Sigmoid colon (tissue), 7 donors: ENCODE measurements around the gene KCNK3. TPM values are rescaled to one million over a fixed set of nuclear protein-coding genes. Genes with fewer than 3 reads are reported as not detected.
"Not testable (repeated sequence)": the region's sequence is repeated elsewhere in the genome, so short reads cannot be mapped to it uniquely, and the experiment has no call there.

Experiments
- DNase-seq: peaks from one replicate; pipeline ENCODE4 v3.0.0-alpha.2; 2019
- H3K27ac ChIP-seq, 4 donors: fragments of 200-600 bp; sonication (generic); one replicate each; pipeline ENCODE4 v1.5.1; 2016 to 2019; ENCODE audit warnings: mild to moderate bottlenecking in 1 of 4
- H3K27me3 ChIP-seq, 3 donors: fragments of 200-600 bp; sonication (generic); one replicate each; pipeline ENCODE4 v1.5.1; 2019; ENCODE audit warnings: mild to moderate bottlenecking in 1 of 3
- H3K36me3 ChIP-seq, 4 donors: fragments of 200-600 bp; sonication (generic); one replicate each; pipeline ENCODE4 v1.5.1; 2016 to 2019
- H3K4me1 ChIP-seq, 4 donors: fragments of 200-600 bp; sonication (generic); one replicate each; pipeline ENCODE4 v1.5.1; 2017 to 2019
- H3K4me3 ChIP-seq, 4 donors: fragments of 200-600 bp; sonication (generic); one replicate each; pipeline ENCODE4 v1.5.1; 2017 to 2019; ENCODE audit warnings: mild to moderate bottlenecking in 2 of 4, moderate library complexity in 1 of 4
- H3K9me3 ChIP-seq, 4 donors: fragments of 200-600 bp in 3 of 4; sonication (generic) in 3 of 4; one replicate each; pipeline versions ENCODE4 v1.5.1 to v1.6.1; 2013 to 2019
- CTCF ChIP-seq, 4 experiments: fragments of 450-650 bp in 3 of 4; fragments of 200-600 bp in 1 of 4; IDR thresholded peaks; one replicate each; pipeline ENCODE4 v1.5.1; 2016 to 2019; ENCODE audit warnings: antibody characterized with exemption in 4 of 4, mild to moderate bottlenecking in 3 of 4, moderate library complexity in 2 of 4
- EP300 ChIP-seq, 4 donors: sonication (generic); formaldehyde crosslinking; IDR thresholded peaks; one replicate each; pipeline ENCODE4 v1.6.1; 2017; ENCODE audit warnings: antibody characterized with exemption in 4 of 4
- POLR2A ChIP-seq, 2 donors: fragments of 450-650 bp; IDR thresholded peaks; one replicate each; pipeline ENCODE4 v1.6.1; 2016; ENCODE audit warnings: antibody characterized with exemption in 2 of 2, mild to moderate bottlenecking in 2 of 2, moderate library complexity in 2 of 2
- POLR2AphosphoS5 ChIP-seq, 4 donors: sonication (generic); formaldehyde crosslinking; IDR thresholded peaks; one replicate each; pipeline ENCODE4 v1.6.1; 2017; ENCODE audit warnings: antibody characterized with exemption in 4 of 4
- WGBS, 2 donors: extraction: QIAGEN DNeasy Blood & Tissue Kit; methylation state at CpG; one replicate each; pipeline ENCODE4 v1.1.7; 2013; 5-methylcytosine and 5-hydroxymethylcytosine counted together
- intact Hi-C: fragments of 100-400 bp; cut with DNase I; formaldehyde crosslinking; loops from one replicate; pipeline ENCODE4 v1.15.1; 2023
- polyA plus RNA-seq, 3 donors: library from polyadenylated mRNA; stranded (reverse); fragments of 200-250 nt; gene quantifications; one replicate each; pipeline ENCODE4 v1.2.3, GENCODE V29; 2013
- total RNA-seq, 4 donors: library from RNA; depleted of rRNA; stranded (reverse); fragments of >200 nt; gene quantifications; one replicate each; pipeline ENCODE4 v1.1.0, GENCODE V29; 2016
- donor health status: healthy with polysubstance abuse.
- donor health status: Bipolar disorder and iron deficiency.
- donor health status: healthy.

KCNK3 gene
- total and polyA plus RNA-seq, 7 donors: under 0.01 to 12.2 (median 2.9) TPM

DNA sequence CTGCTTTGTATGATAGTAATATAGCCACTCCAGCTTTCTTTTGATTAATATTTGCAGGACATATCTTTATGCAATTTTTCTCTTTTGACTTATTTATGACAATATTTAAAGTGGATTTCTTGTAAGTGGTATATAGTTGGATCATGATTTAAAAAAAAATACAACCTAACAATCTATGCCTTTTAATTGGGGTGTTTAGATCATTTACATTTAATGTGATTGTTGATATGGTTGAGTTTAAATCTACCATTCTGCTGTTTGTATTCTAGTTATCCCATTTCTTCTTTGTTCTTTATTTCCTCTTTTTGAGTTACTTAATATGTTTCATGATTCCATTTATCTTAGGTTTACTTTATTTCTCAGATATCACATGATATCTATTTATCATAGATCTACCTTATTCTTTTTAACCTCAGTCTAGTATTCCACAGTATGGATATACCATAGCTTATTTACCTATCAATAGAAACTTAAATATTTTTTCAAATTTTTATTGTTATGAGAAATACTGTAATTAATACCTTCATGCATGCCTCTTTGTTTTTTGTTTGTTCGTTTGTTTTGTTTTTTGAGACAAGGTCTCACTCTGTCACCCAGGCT, 32.1 kb upstream of the KCNK3 start:
- Histone ChIP-seq H3K4me3 (no peak overlapping the region), H3K27me3 (no peaks in the 10 kb centered on the region), H3K9me3 (no peaks in the 10 kb centered on the region), H3K27ac (no peak overlapping the region), H3K36me3 (no peaks in the 10 kb centered on the region), H3K4me1 (no peaks in the 10 kb centered on the region)
- WGBS, 2 donors: 84 to 88% methylated on average over 1 of the region's 1 CpG
- DNase-seq: no peak
- intact Hi-C loops: no loop called here
- TF ChIP-seq POLR2A (IDR thresholded peaks at IDR 0.05) (no peak), POLR2AphosphoS5 (IDR thresholded peaks at IDR 0.05) (no peak), EP300 (IDR thresholded peaks at IDR 0.05) (no peak), CTCF (IDR thresholded peaks at IDR 0.05) (no peak)

DNA sequence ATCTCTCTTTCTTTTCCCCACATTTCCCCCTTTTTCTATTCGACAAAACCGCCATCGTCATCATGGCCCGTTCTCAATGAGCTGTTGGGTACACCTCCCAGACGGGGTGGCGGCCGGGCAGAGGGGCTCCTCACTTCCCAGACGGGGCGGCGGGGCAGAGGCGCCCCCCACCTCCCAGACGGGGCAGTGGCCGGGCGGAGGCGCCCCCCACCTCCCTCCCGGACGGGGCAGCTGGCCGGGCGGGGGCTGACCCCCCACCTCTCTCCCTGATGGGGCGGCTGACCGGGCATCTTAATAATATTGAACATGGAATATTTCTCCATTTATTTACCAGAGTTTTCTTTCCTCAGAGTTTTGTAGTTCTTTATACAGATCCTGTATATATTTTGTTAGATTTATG, 27.2 kb upstream of the KCNK3 start:
- H3K4me1 ChIP-seq, intact Hi-C loops, H3K4me3 ChIP-seq, H3K27me3 ChIP-seq, H3K36me3 ChIP-seq, H3K9me3 ChIP-seq, H3K27ac ChIP-seq: not testable (repeated sequence)
- DNase-seq: peak; percentile 20
- WGBS, 2 donors: 87 to 91% methylated on average over 21 of the region's 21 CpGs

- no peaks in the 10 kb centered on the region for H3K27me3 ChIP-seq
- WGBS, 2 donors: 71 to 95% methylated on average over 2 of the region's 2 CpGs
- no peaks in the 10 kb centered on the region for H3K4me1 ChIP-seq
- no peak overlapping the region for H3K4me3 ChIP-seq
- H3K36me3 ChIP-seq: no peaks in the 10 kb centered on the region
- TF ChIP-seq EP300 (IDR thresholded peaks at IDR 0.05) (no peak), POLR2A (IDR thresholded peaks at IDR 0.05) (no peak), POLR2AphosphoS5 (IDR thresholded peaks at IDR 0.05) (no peak), CTCF (IDR thresholded peaks at IDR 0.05) (no peak)
- no peak for DNase-seq
- intact Hi-C loops: no loop called here
- peaks cover 0 to 3% (median 0%) of the 10 kb centered on the region in 4 donors for H3K9me3 ChIP-seq
- H3K27ac ChIP-seq: no peak overlapping the region
These were observed 25.9 kb upstream of the KCNK3 start for GRCh38 chr2:26666671-26667070.

- intact Hi-C loops: no loop called here
- no peaks in the 10 kb centered on the region for H3K27me3 ChIP-seq
These were observed 24.5 kb upstream of the KCNK3 start for GRCh38 chr2:26668041-26668440.

More at GRCh38 chr2:26668041-26668440, 24.5 kb upstream of the KCNK3 start:
- no peaks in the 10 kb centered on the region for H3K4me1 ChIP-seq
- peak; percentile 28 for DNase-seq
- H3K9me3 ChIP-seq: peaks cover 0 to 3% (median 0%) of the 10 kb centered on the region in 4 donors
- 91 to 93% methylated on average over 4 of the region's 4 CpGs for WGBS, 2 donors
- H3K27ac ChIP-seq: no peak overlapping the region
- H3K4me3 ChIP-seq: no peak overlapping the region
- TF ChIP-seq EP300 (IDR thresholded peaks at IDR 0.05) (no peak), CTCF (IDR thresholded peaks at IDR 0.05) (no peak), POLR2A (IDR thresholded peaks at IDR 0.05) (no peak), POLR2AphosphoS5 (IDR thresholded peaks at IDR 0.05) (no peak)
- H3K36me3 ChIP-seq: no peaks in the 10 kb centered on the region
